HepG2 (cell line): Measurements from ENCODE around the gene SELENOM. TPM values are rescaled to one million over a fixed set of nuclear protein-coding genes. Genes with fewer than 3 reads are reported as not detected.

Experiments used
- ATF6 ChIP-seq: sonication (generic); formaldehyde crosslinking; conservative IDR thresholded peaks from 2 replicates; pipeline ENCODE4 v1.4.0; 2020; ENCODE audit warnings: missing genetic modification reagents
- E2F1 ChIP-seq: sonication (generic); formaldehyde crosslinking; IDR thresholded peaks from 2 replicates; pipeline ENCODE4 v1.5.0; 2020; ENCODE audit warnings: missing genetic modification reagents
- KDM1A ChIP-seq: IDR thresholded peaks from 2 replicates; pipeline ENCODE4 v1.6.1; 2016; ENCODE audit warnings: missing compliant biosample characterization
- MBNL3 ChIP-seq: fragments of 250-450 bp; sonication (Bioruptor Pico); conservative IDR thresholded peaks from 2 replicates; pipeline ENCODE4 v1.8.0; 2022; ENCODE audit warnings: mild to moderate bottlenecking, inconsistent platforms
- NFE2L2 ChIP-seq: fragments of 150-350 bp; IDR thresholded peaks from 2 replicates; pipeline ENCODE4 v1.6.1; 2014; ENCODE audit warnings: low read length
- NR0B2 ChIP-seq: sonication (generic); formaldehyde crosslinking; IDR thresholded peaks from 2 replicates; pipeline ENCODE4 v1.4.0; 2020; ENCODE audit warnings: mild to moderate bottlenecking, missing genetic modification reagents
- REST ChIP-seq, 2 experiments: IDR thresholded peaks; 2 replicates each; pipeline ENCODE4 v1.6.1; 2011 to 2012; ENCODE audit warnings: low read length in 2 of 2, borderline replicate concordance in 1 of 2, low read depth in 1 of 2, mild to moderate bottlenecking in 1 of 2, moderate library complexity in 1 of 2
- RFX5 ChIP-seq: IDR thresholded peaks from 2 replicates; pipeline ENCODE4 v1.6.1; 2011; ENCODE audit warnings: low read depth, low read length, improper control_type of control experiment
- SALL1 ChIP-seq: sonication (generic); formaldehyde crosslinking; IDR thresholded peaks from 2 replicates; pipeline ENCODE4 v1.8.0; 2022; ENCODE audit warnings: mild to moderate bottlenecking, missing genetic modification reagents
- SNAPC2 ChIP-seq: sonication (generic); formaldehyde crosslinking; IDR thresholded peaks from 2 replicates; pipeline ENCODE4 v1.8.1; 2022; ENCODE audit warnings: mild to moderate bottlenecking, missing genetic modification reagents
- UBTF ChIP-seq: sonication (generic); formaldehyde crosslinking; IDR thresholded peaks from 2 replicates; pipeline ENCODE4 v1.4.0; 2020; ENCODE audit warnings: mild to moderate bottlenecking, missing genetic modification reagents
- YEATS4 ChIP-seq: sonication (generic); formaldehyde crosslinking; IDR thresholded peaks from 2 replicates; pipeline ENCODE4 v1.4.0; 2020; ENCODE audit warnings: missing genetic modification reagents, borderline replicate concordance
- ZNF136 ChIP-seq: sonication (generic); formaldehyde crosslinking; IDR thresholded peaks from 2 replicates; pipeline ENCODE4 v1.8.1; 2022; ENCODE audit warnings: low read depth, mild to moderate bottlenecking, moderate library complexity, missing genetic modification reagents
- ZNF274 ChIP-seq: sonication (generic); formaldehyde crosslinking; IDR thresholded peaks from 2 replicates; pipeline ENCODE4 v1.5.1; 2020; ENCODE audit warnings: mild to moderate bottlenecking, missing genetic modification reagents
- ZNF546 ChIP-seq: sonication (generic); formaldehyde crosslinking; conservative IDR thresholded peaks from 2 replicates; pipeline ENCODE4 v1.8.1; 2023; ENCODE audit warnings: mild to moderate bottlenecking, missing genetic modification reagents
- ZNF570 ChIP-seq: sonication (generic); formaldehyde crosslinking; IDR thresholded peaks from 2 replicates; pipeline ENCODE4 v1.4.0; 2020; ENCODE audit warnings: mild to moderate bottlenecking, missing genetic modification reagents, borderline replicate concordance
- ZNF572 ChIP-seq: sonication (generic); formaldehyde crosslinking; IDR thresholded peaks from 2 replicates; pipeline ENCODE4 v1.5.1; 2020; ENCODE audit warnings: mild to moderate bottlenecking, missing genetic modification reagents
- ZNF644 ChIP-seq: IDR thresholded peaks from 2 replicates; pipeline ENCODE4 v1.6.1; 2016; ENCODE audit warnings: low read depth
- ZNF772 ChIP-seq: sonication (generic); formaldehyde crosslinking; IDR thresholded peaks from 2 replicates; pipeline ENCODE4 v1.5.0; 2020; ENCODE audit warnings: mild to moderate bottlenecking, missing genetic modification reagents
- ZNF780A ChIP-seq: sonication (generic); formaldehyde crosslinking; IDR thresholded peaks from 2 replicates; pipeline ENCODE4 v1.8.0; 2022; ENCODE audit warnings: mild to moderate bottlenecking, missing genetic modification reagents, moderate library complexity
- ZNF83 ChIP-seq: sonication (generic); formaldehyde crosslinking; IDR thresholded peaks from 2 replicates; pipeline ENCODE4 v1.4.0; 2020; ENCODE audit warnings: missing genetic modification reagents, mild to moderate bottlenecking, borderline replicate concordance
- polyA plus RNA-seq, 8 experiments: library from polyadenylated mRNA; depleted of rRNA in 3 of 8; stranded (reverse) in 7 of 8; unstranded in 1 of 8; fragments of >200 nt; fragmentation: Illumina TruSeq in 4 of 8; extraction: Trizol in 4 of 8; gene quantifications; 2 replicates each; pipeline versions ENCODE4 v1.2.1 to v1.2.3, GENCODE V29; 2011 to 2016; ENCODE audit warnings: low read depth in 4 of 8, missing spikeins in 1 of 8, mixed read lengths in 1 of 8; ENCODE audit not compliant: insufficient read depth in 1 of 8
- total RNA-seq, 5 experiments: library from RNA; depleted of rRNA; stranded (reverse); fragments of >200 nt; fragmentation: Illumina TruSeq; extraction: Trizol; gene quantifications; 2 replicates each; pipeline ENCODE4 v1.2.3, GENCODE V29; 2016; ENCODE audit warnings: low read depth in 1 of 5

SELENOM gene
- total and polyA plus RNA-seq, 2 of the 13 experiments (the other 11 are each of a cell fraction or from before 2014, with no cell fraction given): 4.1 to 4.3 TPM

- TF ChIP-seq SALL1 (CRISPR knock-in tag) (peak; percentile 25; the same call in 1 of the 2 replicates), E2F1 (CRISPR knock-in tag) (no peak), ZNF570 (CRISPR knock-in tag) (no peak), ZNF772 (CRISPR knock-in tag) (no peak), NR0B2 (no peak), NFE2L2 (no peak), UBTF (0 out of 2 replicates have a peak, but pooled peaks have one; percentile 18), ZNF274 (no peak), ZNF136 (CRISPR knock-in tag) (0 out of 2 replicates have a peak, but pooled peaks have one; percentile 27), ZNF546 (CRISPR knock-in tag) (no peak), RFX5 (no peak), ZNF644 (CRISPR knock-in tag) (no peak), ZNF780A (no peak), ZNF83 (CRISPR knock-in tag) (no peak), SNAPC2 (CRISPR knock-in tag) (no peak), MBNL3 (CRISPR knock-in tag) (no peak), YEATS4 (CRISPR knock-in tag) (no peak), ATF6 (CRISPR knock-in tag) (no peak), REST (IDR thresholded peaks at IDR 0.05; ENCODE audit: borderline replicate concordance in 1 of 2, low read depth in 1 of 2, low read length in 2 of 2) (no peak), ZNF572 (CRISPR knock-in tag) (0 out of 2 replicates have a peak, but pooled peaks have one; percentile 31), KDM1A (no peak)
These were observed 41.7 kb upstream of the SELENOM start (continued) for GRCh38 chr22:31148953-31149627.
